ENCODE results near the gene HLA-DOB. TPM values are rescaled to one million over a fixed set of nuclear protein-coding genes. Genes with fewer than 3 reads are reported as not detected.
A peak's percentile ranks its signal among the peaks of the same experiment; 100 is the strongest.

HLA-DOB gene
- total RNA-seq, 2 experiments from 2014 or later, result 48.1 to 57.1 TPM

- no peak overlapping the region for H2AFZ ChIP-seq (ENCODE audit: low read length)
- intact Hi-C loops (cut with micrococcal nuclease; ENCODE audit: unreplicated experiment), result no loop called here
- H3K4me3 ChIP-seq (ENCODE audit: low read depth, low read length, poor library complexity, severe bottlenecking), result no peak overlapping the region
- TF ChIP-seq EZH2phosphoT487 (IDR thresholded peaks at IDR 0.05; ENCODE audit: borderline replicate concordance, low read depth, low read length), result no peak
- no peak for TF ChIP-seq CTCF (conservative IDR thresholded peaks at IDR 0.05; ENCODE audit: low read length)
- peaks cover 47% of the 10 kb centered on the region for H3K79me2 ChIP-seq (ENCODE audit: insufficient read depth, low read depth, low read length)
- no peak overlapping the region for H3K27ac ChIP-seq (ENCODE audit: low read depth, low read length, poor library complexity, severe bottlenecking)
- H3K9me2 ChIP-seq (ENCODE audit: insufficient read depth, low read length), result no peaks in the 10 kb centered on the region
- DNase-seq (ENCODE audit: low spot score), result no peak
- CTCF ChIA-PET (ENCODE audit: unreplicated experiment), result interaction anchor here (0.6 to 1.0 kb wide), 2 partner anchors 11 to 121 kb away, joined by 3 to 4 read pairs; partner anchors contain the start of gene BRD2
- H3K4me1 ChIP-seq (ENCODE audit: insufficient read depth, low read length, poor library complexity, severe bottlenecking), result peaks cover 50% of the 10 kb centered on the region
- peaks cover 77% of the 10 kb centered on the region for H3K36me3 ChIP-seq (ENCODE audit: insufficient read depth, low read length)
- H3K4me2 ChIP-seq (ENCODE audit: low read length), result no peak overlapping the region
- BruUV-seq (replicated peaks), result no TSS peak
- no peaks in the 10 kb centered on the region for H4K20me1 ChIP-seq (ENCODE audit: insufficient read depth, low read length)
- POLR2A ChIA-PET, result interaction anchor here (3.7 kb wide), 1 partner anchor 9 kb away, joined by 88 read pairs; the partner anchor contains the start of genes PSMB9 and TAP1
- no peaks in the 10 kb centered on the region for H3K9me3 ChIP-seq (ENCODE audit: low read length)
Measured at GRCh38 chr6:32847004-32847403, 30.2 kb upstream of the HLA-DOB start.

- H3K9me3 ChIP-seq (ENCODE audit: low read length), result no peaks in the 10 kb centered on the region
- TF ChIP-seq CTCF (conservative IDR thresholded peaks at IDR 0.05; ENCODE audit: low read length) (no peak), EZH2phosphoT487 (IDR thresholded peaks at IDR 0.05; ENCODE audit: borderline replicate concordance, low read depth, low read length) (no peak)
- intact Hi-C loops (cut with micrococcal nuclease; ENCODE audit: unreplicated experiment), result loop anchor here (2.0 kb wide), 2 partner anchors 29 to 99 kb away; partner anchors contain the start of gene HLA-DOB
- H3K4me3 ChIP-seq (ENCODE audit: low read depth, low read length, poor library complexity, severe bottlenecking), result peak overlapping the region; percentile 77
- no peak overlapping the region for H2AFZ ChIP-seq (ENCODE audit: low read length)
- CTCF ChIA-PET (ENCODE audit: unreplicated experiment), result interaction anchor here (1.0 to 1.9 kb wide), 3 partner anchors 8 to 22 kb away, joined by 4 to 6 read pairs (median 6); partner anchors contain the start of genes PSMB9 and TAP1
- H3K4me1 ChIP-seq (ENCODE audit: insufficient read depth, low read length, poor library complexity, severe bottlenecking), result peaks cover 53% of the 10 kb centered on the region
- POLR2A ChIA-PET, result interaction anchor here (0.6 to 3.7 kb wide), 13 partner anchors 11 to 315 kb away, joined by 3 to 88 read pairs (median 4); partner anchors contain the start of genes HLA-DPA1, HLA-DRB5, PSMB9 and TAP1
- H3K27ac ChIP-seq (ENCODE audit: low read depth, low read length, poor library complexity, severe bottlenecking), result peak overlapping the region; percentile 88
- DNase-seq (ENCODE audit: low spot score), result peak; percentile 60
- H4K20me1 ChIP-seq (ENCODE audit: insufficient read depth, low read length), result no peaks in the 10 kb centered on the region
- no TSS peak for BruUV-seq (replicated peaks)
- H3K36me3 ChIP-seq (ENCODE audit: insufficient read depth, low read length), result peaks cover 78% of the 10 kb centered on the region
- peak overlapping the region; percentile 90 for H3K4me2 ChIP-seq (ENCODE audit: low read length)
- H3K9me2 ChIP-seq (ENCODE audit: insufficient read depth, low read length), result no peaks in the 10 kb centered on the region
- peaks cover 42% of the 10 kb centered on the region for H3K79me2 ChIP-seq (ENCODE audit: insufficient read depth, low read depth, low read length)
Measured at GRCh38 chr6:32845384-32845884, 28.6 kb upstream of the HLA-DOB start.
